HepG2 (cell line): ENCODE results near the gene STK32C. TPM values are rescaled to one million over a fixed set of nuclear protein-coding genes. Genes with fewer than 3 reads are reported as not detected.

Experiments
- BCL6 ChIP-seq: IDR thresholded peaks from 2 replicates; pipeline ENCODE4 v1.6.1; 2016; ENCODE audit warnings: missing genetic modification reagents, missing compliant biosample characterization
- E2F1 ChIP-seq: sonication (generic); formaldehyde crosslinking; IDR thresholded peaks from 2 replicates; pipeline ENCODE4 v1.5.0; 2020; ENCODE audit warnings: missing genetic modification reagents
- GABPA ChIP-seq, 2 experiments: IDR thresholded peaks; 2 replicates each; pipeline ENCODE4 v1.6.1; 2011 to 2016; ENCODE audit warnings: low read depth in 2 of 2, low read length in 1 of 2, missing biosample characterization in 1 of 2, missing genetic modification characterization in 1 of 2
- HHEX ChIP-seq: IDR thresholded peaks from 2 replicates; pipeline ENCODE4 v1.6.1; 2016; ENCODE audit warnings: control low read depth
- KAT2B ChIP-seq: fragments of 150-350 bp; IDR thresholded peaks from 2 replicates; pipeline ENCODE4 v1.6.1; 2014; ENCODE audit warnings: low read depth, low read length, borderline replicate concordance
- MED8 ChIP-seq: sonication (generic); formaldehyde crosslinking; IDR thresholded peaks from 2 replicates; pipeline ENCODE4 v1.8.1; 2023; ENCODE audit warnings: mild to moderate bottlenecking, missing genetic modification reagents; ENCODE audit not compliant: insufficient replicate concordance
- MXD1 ChIP-seq: sonication (generic); formaldehyde crosslinking; IDR thresholded peaks from 2 replicates; pipeline ENCODE4 v1.4.0; 2020; ENCODE audit warnings: mild to moderate bottlenecking, missing genetic modification reagents
- NFIC ChIP-seq: IDR thresholded peaks from 2 replicates; pipeline ENCODE4 v1.6.1; 2012; ENCODE audit warnings: mild to moderate bottlenecking, low read length, inconsistent platforms
- NKX3-1 ChIP-seq: sonication (generic); formaldehyde crosslinking; IDR thresholded peaks from 2 replicates; pipeline ENCODE4 v1.5.0; 2020; ENCODE audit warnings: missing genetic modification reagents
- NR2F6 ChIP-seq, 2 experiments: IDR thresholded peaks; 2 replicates each; pipeline ENCODE4 v1.6.1; 2016; ENCODE audit warnings: antibody characterized with exemption in 1 of 2, mild to moderate bottlenecking in 1 of 2
- PREB ChIP-seq: sonication (generic); formaldehyde crosslinking; IDR thresholded peaks from 2 replicates; pipeline ENCODE4 v1.4.0; 2020; ENCODE audit warnings: missing genetic modification reagents
- RFX3 ChIP-seq: IDR thresholded peaks from 2 replicates; pipeline ENCODE4 v1.6.1; 2016; ENCODE audit warnings: missing biosample characterization, missing genetic modification reagents
- TFDP2 ChIP-seq: sonication (generic); formaldehyde crosslinking; IDR thresholded peaks from 2 replicates; pipeline ENCODE4 v1.4.0; 2020; ENCODE audit warnings: missing genetic modification reagents
- TRIM24 ChIP-seq: sonication (generic); formaldehyde crosslinking; IDR thresholded peaks from 2 replicates; pipeline ENCODE4 v1.8.0; 2022; ENCODE audit warnings: mild to moderate bottlenecking, missing genetic modification reagents
- XRCC5 ChIP-seq: fragments of 200-400 bp; formaldehyde crosslinking; optimal IDR thresholded peaks from 2 replicates; pipeline ENCODE3; 2017; ENCODE audit warnings: mild to moderate bottlenecking, low read length
- ZFP1 ChIP-seq: IDR thresholded peaks from 2 replicates; pipeline ENCODE4 v1.6.1; 2016
- ZHX2 ChIP-seq, 2 experiments: sonication (generic) in 1 of 2; formaldehyde crosslinking in 1 of 2; IDR thresholded peaks; 2 replicates each; pipeline versions ENCODE4 v1.6.1 to v1.9.0; 2014 to 2022; ENCODE audit warnings: antibody characterized with exemption in 1 of 2, borderline replicate concordance in 1 of 2, inconsistent platforms in 1 of 2, low read depth in 1 of 2, missing genetic modification reagents in 1 of 2
- ZNF549 ChIP-seq: sonication (generic); formaldehyde crosslinking; IDR thresholded peaks from 2 replicates; pipeline ENCODE4 v1.5.0; 2020; ENCODE audit warnings: missing genetic modification reagents
- ZNF580 ChIP-seq: IDR thresholded peaks from 2 replicates; pipeline ENCODE4 v1.6.1; 2016; ENCODE audit warnings: low read depth, borderline replicate concordance
- ZNF615 ChIP-seq: sonication (generic); formaldehyde crosslinking; IDR thresholded peaks from 2 replicates; pipeline ENCODE4 v1.5.0; 2020; ENCODE audit warnings: mild to moderate bottlenecking, missing genetic modification reagents, borderline replicate concordance
- polyA plus RNA-seq, 8 experiments: library from polyadenylated mRNA; depleted of rRNA in 3 of 8; stranded (reverse) in 7 of 8; unstranded in 1 of 8; fragments of >200 nt; fragmentation: Illumina TruSeq in 4 of 8; extraction: Trizol in 4 of 8; gene quantifications; 2 replicates each; pipeline versions ENCODE4 v1.2.1 to v1.2.3, GENCODE V29; 2011 to 2016; ENCODE audit warnings: low read depth in 4 of 8, missing spikeins in 1 of 8, mixed read lengths in 1 of 8; ENCODE audit not compliant: insufficient read depth in 1 of 8
- total RNA-seq, 5 experiments: library from RNA; depleted of rRNA; stranded (reverse); fragments of >200 nt; fragmentation: Illumina TruSeq; extraction: Trizol; gene quantifications; 2 replicates each; pipeline ENCODE4 v1.2.3, GENCODE V29; 2016; ENCODE audit warnings: low read depth in 1 of 5

Gene STK32C
- total and polyA plus RNA-seq, 2 of the 13 experiments (the other 11 are each of a cell fraction or from before 2014, with no cell fraction given), result 10.9 to 19.4 TPM

- peak; percentile 16; the same call in 1 of the 2 replicates for TF ChIP-seq ZHX2 (IDR thresholded peaks at IDR 0.05; ENCODE audit: low read depth)
- TF ChIP-seq ZHX2 (CRISPR knock-in tag; IDR thresholded peaks at IDR 0.05; ENCODE audit: borderline replicate concordance), result no peak
- TF ChIP-seq TRIM24 (CRISPR knock-in tag), result no peak
- TF ChIP-seq RFX3, result peak; percentile 96
- TF ChIP-seq ZNF549 (CRISPR knock-in tag), result no peak
- TF ChIP-seq NKX3-1 (CRISPR knock-in tag), result no peak
- TF ChIP-seq E2F1, result no peak
- TF ChIP-seq NR2F6 (IDR thresholded peaks at IDR 0.05), result no peak
- peak; percentile 22; the same call in 1 of the 2 replicates for TF ChIP-seq NR2F6 (CRISPR knock-in tag; IDR thresholded peaks at IDR 0.05)
- TF ChIP-seq XRCC5, result peak; percentile 37
- TF ChIP-seq ZNF615, result no peak
- TF ChIP-seq ZFP1 (CRISPR knock-in tag), result no peak
- peak; percentile 43 for TF ChIP-seq BCL6 (CRISPR knock-in tag)
- TF ChIP-seq NFIC, result no peak
- TF ChIP-seq PREB (CRISPR knock-in tag), result no peak
- no peak for TF ChIP-seq GABPA (IDR thresholded peaks at IDR 0.05; ENCODE audit: low read depth, low read length)
- 0 out of 2 replicates have a peak, but pooled peaks have one; percentile 35 for TF ChIP-seq GABPA (CRISPR knock-in tag; IDR thresholded peaks at IDR 0.05; ENCODE audit: low read depth)
- TF ChIP-seq MED8 (CRISPR knock-in tag), result no peak
- no peak for TF ChIP-seq ZNF580
- TF ChIP-seq MXD1 (CRISPR knock-in tag), result peak; percentile 51; the same call in 1 of the 2 replicates
- 0 out of 2 replicates have a peak, but pooled peaks have one; percentile 27 for TF ChIP-seq TFDP2 (CRISPR knock-in tag)
- peak; percentile 67 for TF ChIP-seq KAT2B
- no peak for TF ChIP-seq HHEX (CRISPR knock-in tag)
Observed at GRCh38 chr10:132311338-132311939, 3.7 kb upstream of the STK32C start (continued).
